ENCODE measurements around the gene GPR27.

- TF ChIP-seq TAF1 (IDR thresholded peaks at IDR 0.05; ENCODE audit: borderline replicate concordance, low read depth, low read length) (no peak), POLR2A (IDR thresholded peaks at IDR 0.05; ENCODE audit: low read depth, low read length) (no peak), POLR2AphosphoS5 (IDR thresholded peaks at IDR 0.05; ENCODE audit: low read depth, low read length) (no peak)
Measured at GRCh38 chr3:71758091-71758490, 4.4 kb downstream of the GPR27 start.
